WTC11 (cell line): ENCODE results near the gene TMEM140. TPM values are rescaled to one million over a fixed set of nuclear protein-coding genes. Genes with fewer than 3 reads are reported as not detected.
A peak's percentile ranks its signal among the peaks of the same experiment; 100 is the strongest.

ENCODE experiments used
- ATAC-seq: fragments of 200-7000 bp; cut with Tn5 transposase; 2 replicates; pipeline ENCODE4 v1.10.0; 2021; ENCODE audit warnings: mild to moderate bottlenecking, moderate library complexity
- Bru-seq: library from RNA; stranded (reverse); fragments of 400-500 nt; gene quantifications from one replicate; lab custom pipeline; 2021; lab: Mats Ljungman, UMichigan
- CTCF ChIA-PET: fragments of 300-600 bp; sonication (Branson Sonifier 250); formaldehyde crosslinking; loops from one replicate; lab custom pipeline; 2021; ENCODE audit warnings: antibody characterized with exemption; lab: Charles Lee
- POLR2A ChIA-PET: fragments of 350-600 bp; sonication (Branson Sonifier 250); formaldehyde crosslinking; loops from one replicate; lab custom pipeline; 2021; ENCODE audit warnings: antibody characterized with exemption; lab: Charles Lee
- DNase-seq: peaks from one replicate; pipeline ENCODE4 v3.0.0; 2021; ENCODE audit warnings: low spot score
- H3K27ac Mint-ChIP-seq: 2 replicates; pipeline ENCODE4 v1.8.0; 2021; ENCODE audit warnings: mixed read lengths
- H3K27me3 Mint-ChIP-seq: 2 replicates; pipeline ENCODE4 v1.8.0; 2021; ENCODE audit warnings: low read depth, mild to moderate bottlenecking, moderate library complexity, mixed read lengths
- H3K36me3 Mint-ChIP-seq: 2 replicates; pipeline ENCODE4 v1.8.0; 2021; ENCODE audit warnings: mixed read lengths
- H3K4me1 Mint-ChIP-seq: 2 replicates; pipeline ENCODE4 v1.8.0; 2022; ENCODE audit warnings: mixed read lengths
- H3K4me3 Mint-ChIP-seq: 2 replicates; pipeline ENCODE4 v1.8.0; 2021; ENCODE audit warnings: mild to moderate bottlenecking, moderate library complexity, mixed read lengths
- H3K9me3 Mint-ChIP-seq: 2 replicates; pipeline ENCODE4 v1.8.0; 2021; ENCODE audit warnings: mixed read lengths
- ETV6 ChIP-seq: sonication (generic); formaldehyde crosslinking; IDR thresholded peaks from 2 replicates; pipeline ENCODE4 v1.8.1; 2022; ENCODE audit warnings: mild to moderate bottlenecking, missing genetic modification reagents
- GABPB1 ChIP-seq: sonication (generic); formaldehyde crosslinking; IDR thresholded peaks from 2 replicates; pipeline ENCODE4 v1.8.1; 2023; ENCODE audit warnings: mild to moderate bottlenecking, missing genetic modification reagents
- IRF2 ChIP-seq: sonication (generic); formaldehyde crosslinking; IDR thresholded peaks from 2 replicates; pipeline ENCODE4 v1.8.0; 2022; ENCODE audit warnings: low read depth, missing genetic modification reagents, borderline replicate concordance
- KAT7 ChIP-seq: sonication (generic); formaldehyde crosslinking; IDR thresholded peaks from 2 replicates; pipeline ENCODE4 v1.8.1; 2023; ENCODE audit warnings: missing genetic modification reagents, mild to moderate bottlenecking, borderline replicate concordance
- NR3C1 ChIP-seq: sonication (generic); formaldehyde crosslinking; conservative IDR thresholded peaks from 2 replicates; pipeline ENCODE4 v1.8.1; 2023; ENCODE audit warnings: low read depth, mild to moderate bottlenecking, missing genetic modification reagents
- TCF7 ChIP-seq: sonication (generic); formaldehyde crosslinking; IDR thresholded peaks from 2 replicates; pipeline ENCODE4 v1.8.0; 2022; ENCODE audit warnings: mild to moderate bottlenecking, low read depth, missing genetic modification reagents, moderate library complexity
- TP53 ChIP-seq: sonication (generic); formaldehyde crosslinking; IDR thresholded peaks from 2 replicates; pipeline ENCODE4 v1.8.1; 2023; ENCODE audit warnings: mild to moderate bottlenecking, missing genetic modification reagents
- ZBTB21 ChIP-seq: sonication (generic); formaldehyde crosslinking; IDR thresholded peaks from 2 replicates; pipeline ENCODE4 v1.8.1; 2023; ENCODE audit warnings: mild to moderate bottlenecking, missing genetic modification reagents, borderline replicate concordance
- ZNF219 ChIP-seq: sonication (generic); formaldehyde crosslinking; IDR thresholded peaks from 2 replicates; pipeline ENCODE4 v1.8.0; 2023; ENCODE audit warnings: missing genetic modification reagents, mild to moderate bottlenecking, borderline replicate concordance
- ZNF232 ChIP-seq: sonication (generic); formaldehyde crosslinking; IDR thresholded peaks from 2 replicates; pipeline ENCODE4 v1.8.0; 2022; ENCODE audit warnings: mild to moderate bottlenecking, missing genetic modification reagents
- ZNF263 ChIP-seq: sonication (generic); formaldehyde crosslinking; IDR thresholded peaks from 2 replicates; pipeline ENCODE4 v1.8.1; 2022; ENCODE audit warnings: low read depth, mild to moderate bottlenecking, moderate library complexity, missing genetic modification reagents
- ZNF317 ChIP-seq: sonication (generic); formaldehyde crosslinking; IDR thresholded peaks from 2 replicates; pipeline ENCODE4 v1.8.1; 2023; ENCODE audit warnings: low read depth, mild to moderate bottlenecking, moderate library complexity, missing genetic modification reagents, borderline replicate concordance
- ZNF423 ChIP-seq: fragments of 250-450 bp; sonication (Bioruptor Pico); IDR thresholded peaks from 2 replicates; pipeline ENCODE4 v2.1.2; 2022; ENCODE audit warnings: mild to moderate bottlenecking, moderate library complexity
- long read RNA-seq, 3 experiments: library from RNA in 1 of 3; library from capped mRNA in 1 of 3; library from polyadenylated mRNA in 1 of 3; unstranded in 2 of 3; stranded (forward) in 1 of 3; transcript quantifications; one replicate each; pipeline ENCODE4 v2.0.0, GENCODE V29; 2021
- total RNA-seq: library from RNA; stranded (reverse); gene quantifications from 3 replicates; pipeline ENCODE4 v1.2.3, GENCODE V29; 2021
- TF ChIP-seq, protein P1 (sequence below): sonication (generic); formaldehyde crosslinking; IDR thresholded peaks from 2 replicates; pipeline ENCODE4 v1.8.0; 2023; ENCODE audit warnings: missing genetic modification reagents
- TF ChIP-seq, protein P2 (sequence below): fragments of 250-450 bp; sonication (Bioruptor Pico); IDR thresholded peaks from 2 replicates; pipeline ENCODE4 v1.9.0; 2021; ENCODE audit warnings: moderate library complexity, mild to moderate bottlenecking, inconsistent platforms, borderline replicate concordance
- TF ChIP-seq, protein P3 (sequence below): sonication (generic); formaldehyde crosslinking; IDR thresholded peaks from 2 replicates; pipeline ENCODE4 v1.8.0; 2022; ENCODE audit warnings: mild to moderate bottlenecking, missing genetic modification reagents
- TF ChIP-seq, protein P4 (sequence below): sonication (generic); formaldehyde crosslinking; IDR thresholded peaks from 2 replicates; pipeline ENCODE4 v1.8.1; 2022; ENCODE audit warnings: mild to moderate bottlenecking, moderate library complexity, missing genetic modification reagents
- TF ChIP-seq, protein P5 (sequence below): sonication (generic); formaldehyde crosslinking; IDR thresholded peaks from 2 replicates; pipeline ENCODE4 v1.8.0; 2023; ENCODE audit warnings: missing genetic modification reagents, mild to moderate bottlenecking, borderline replicate concordance

TMEM140 gene
- 0.11 to 0.14 TPM in 2 of 3 replicates, not detected in the other for total RNA-seq
- percentile 2 among the genes with signal in this experiment for Bru-seq, nascent RNA
- long read RNA-seq, experiment 1 = 0 reads
- long read RNA-seq, experiment 2 = 0 reads
- long read RNA-seq, experiment 3 = 0 reads

DNA sequence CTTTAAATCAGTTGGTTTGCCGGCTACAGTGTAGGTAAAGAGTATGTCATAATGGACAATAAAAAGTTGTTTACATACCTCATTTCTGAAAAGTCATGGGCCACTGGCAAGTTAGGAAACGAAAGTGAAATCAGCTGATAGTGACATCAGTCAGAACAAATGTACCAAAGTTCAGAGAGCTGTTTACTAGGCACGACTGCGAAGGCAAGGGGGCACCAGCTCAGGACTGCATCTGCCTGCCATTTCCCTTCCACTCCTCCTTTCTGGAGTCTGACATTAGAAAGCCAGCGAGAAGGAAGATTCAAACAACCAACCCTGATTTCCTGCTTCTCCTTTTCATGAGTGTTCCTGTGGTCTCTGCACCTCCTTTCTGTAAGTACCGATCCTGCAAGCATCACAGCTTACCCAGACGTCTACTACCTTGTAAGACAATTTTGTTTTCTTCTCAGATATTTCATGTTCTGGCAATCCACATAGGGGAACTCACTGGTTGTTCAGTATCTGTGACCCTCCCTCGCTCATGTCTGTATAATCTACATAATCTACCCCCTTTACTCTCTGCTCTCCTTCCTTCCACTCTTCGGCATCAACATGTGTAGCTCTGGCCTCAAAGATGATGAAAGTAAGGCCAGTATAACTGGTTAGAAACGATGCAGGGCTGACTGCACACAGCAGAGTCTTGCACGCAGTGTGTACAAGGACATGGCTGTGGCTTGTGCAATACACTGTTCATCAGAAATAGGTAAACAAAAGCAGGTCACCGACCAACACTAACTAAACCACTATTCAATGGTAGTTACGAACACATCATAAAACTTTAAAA is at the start of gene TMEM140:
Gene TMEM140, plus strand, starts transcription at position 174 of the 823 bp plus-strand sequence. CDS start 16,370 bp downstream, outside the sequence.
- peaks cover 5% of the 10 kb centered on the region for H3K9me3 Mint-ChIP-seq
- no peak within 1 kb of the TSS for H3K4me3 Mint-ChIP-seq
- peaks cover 13% of the 10 kb centered on the region for H3K4me1 Mint-ChIP-seq
- POLR2A ChIA-PET = no interaction called here
- CTCF ChIA-PET = interaction anchor here (1.3 to 1.6 kb wide), 2 partner anchors 13 to 22 kb away, joined by 3 to 5 read pairs; partner anchors contain the start of gene CYREN
- H3K27ac Mint-ChIP-seq = no peak within 1 kb of the TSS
- no peak for DNase-seq
- TF ChIP-seq GABPB1 (CRISPR knock-in tag) = peak; percentile 96
- no peak for TF ChIP-seq IRF2 (CRISPR knock-in tag)
- TF ChIP-seq, all 79 proteins: peak for 1
- Mint-ChIP-seq H3K27me3 (no peaks in the 10 kb centered on the region), H3K36me3 (no peaks in the 10 kb centered on the region)
- ATAC-seq = no peak

DNA sequence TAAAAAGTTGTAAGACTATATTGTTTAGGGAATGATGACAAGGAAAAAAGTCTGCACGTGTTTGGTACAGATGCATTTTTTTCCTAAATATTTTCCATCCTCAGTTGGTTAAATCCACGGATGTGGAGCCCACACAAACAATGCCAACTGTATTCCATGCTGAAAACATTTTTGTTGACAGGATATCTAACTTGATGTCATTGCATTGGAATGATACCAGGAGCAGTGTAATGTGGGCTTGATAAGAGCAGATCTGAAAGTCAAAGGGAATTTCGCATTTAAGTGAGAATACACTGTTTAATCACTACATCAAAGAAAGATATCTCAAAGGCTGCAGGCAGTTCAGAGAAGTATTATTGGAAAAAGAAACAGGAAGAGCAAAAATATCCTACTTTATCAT is 49.5 kb upstream of the TMEM140 start:
- H3K27ac Mint-ChIP-seq = no peak overlapping the region
- no peak for TF ChIP-seq TCF7 (CRISPR knock-in tag)
- TF ChIP-seq, protein P1, sequence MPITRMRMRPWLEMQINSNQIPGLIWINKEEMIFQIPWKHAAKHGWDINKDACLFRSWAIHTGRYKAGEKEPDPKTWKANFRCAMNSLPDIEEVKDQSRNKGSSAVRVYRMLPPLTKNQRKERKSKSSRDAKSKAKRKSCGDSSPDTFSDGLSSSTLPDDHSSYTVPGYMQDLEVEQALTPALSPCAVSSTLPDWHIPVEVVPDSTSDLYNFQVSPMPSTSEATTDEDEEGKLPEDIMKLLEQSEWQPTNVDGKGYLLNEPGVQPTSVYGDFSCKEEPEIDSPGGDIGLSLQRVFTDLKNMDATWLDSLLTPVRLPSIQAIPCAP (CRISPR knock-in tag) = no peak
- TF ChIP-seq, all 79 proteins: peak for 0
- CTCF ChIA-PET = no interaction called here

DNA sequence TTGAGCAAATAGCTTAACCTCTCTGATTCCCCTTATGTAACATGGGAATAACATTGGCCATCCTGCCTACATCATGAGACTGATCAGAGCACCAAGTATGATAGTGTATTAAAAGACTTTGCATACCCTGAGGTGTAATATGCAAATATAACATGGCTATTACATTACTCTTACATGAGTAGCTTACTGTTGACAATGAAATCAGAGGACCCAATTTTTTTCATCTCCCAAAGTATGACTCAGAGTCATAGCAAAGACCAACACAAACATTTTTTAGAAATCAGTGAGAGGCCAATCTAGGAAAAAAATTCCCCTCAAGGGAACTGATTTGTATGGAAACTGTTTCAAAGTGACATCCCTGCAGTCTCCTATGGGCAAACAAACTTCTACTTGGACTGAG is 47.0 kb upstream of the TMEM140 start:
- CTCF ChIA-PET = no interaction called here
- DNase-seq (no peak), ATAC-seq (no peak)
- peaks cover 4% of the 10 kb centered on the region; the same call in 1 of the 2 replicates for H3K4me1 Mint-ChIP-seq
- H3K9me3 Mint-ChIP-seq = peaks cover 19% of the 10 kb centered on the region
- H3K4me3 Mint-ChIP-seq = no peak overlapping the region
- no peaks in the 10 kb centered on the region; the same call in 1 of the 2 replicates for H3K27me3 Mint-ChIP-seq
- POLR2A ChIA-PET = no interaction called here
- no peak overlapping the region for H3K27ac Mint-ChIP-seq
- TF ChIP-seq KAT7 (no peak), ZNF423 (CRISPR knock-in tag) (no peak), ZBTB21 (CRISPR knock-in tag) (no peak), NR3C1 (CRISPR knock-in tag) (no peak), ETV6 (CRISPR knock-in tag) (no peak), ZNF232 (CRISPR knock-in tag) (no peak)
- TF ChIP-seq, protein P2, sequence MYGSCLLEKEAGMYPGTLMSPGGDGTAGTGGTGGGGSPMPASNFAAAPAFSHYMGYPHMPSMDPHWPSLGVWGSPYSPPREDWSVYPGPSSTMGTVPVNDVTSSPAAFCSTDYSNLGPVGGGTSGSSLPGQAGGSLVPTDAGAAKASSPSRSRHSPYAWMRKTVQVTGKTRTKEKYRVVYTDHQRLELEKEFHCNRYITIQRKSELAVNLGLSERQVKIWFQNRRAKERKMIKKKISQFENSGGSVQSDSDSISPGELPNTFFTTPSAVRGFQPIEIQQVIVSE (CRISPR knock-in tag) = no peak
- TF ChIP-seq, all 79 proteins: peak for 0
- no peaks in the 10 kb centered on the region for H3K36me3 Mint-ChIP-seq

More for the DNA sequence above, 49.5 kb upstream of the TMEM140 start:
- ATAC-seq (no peak), DNase-seq (no peak)
- no peak overlapping the region for H3K4me3 Mint-ChIP-seq
- H3K4me1 Mint-ChIP-seq = peaks cover 8% of the 10 kb centered on the region; the same call in 1 of the 2 replicates
- no peaks in the 10 kb centered on the region for H3K36me3 Mint-ChIP-seq
- H3K9me3 Mint-ChIP-seq = 0 out of 2 replicates have a peak, but pooled peaks cover 6% of the 10 kb centered on the region
- H3K27me3 Mint-ChIP-seq = no peaks in the 10 kb centered on the region; the same call in 1 of the 2 replicates
- POLR2A ChIA-PET = no interaction called here

DNA sequence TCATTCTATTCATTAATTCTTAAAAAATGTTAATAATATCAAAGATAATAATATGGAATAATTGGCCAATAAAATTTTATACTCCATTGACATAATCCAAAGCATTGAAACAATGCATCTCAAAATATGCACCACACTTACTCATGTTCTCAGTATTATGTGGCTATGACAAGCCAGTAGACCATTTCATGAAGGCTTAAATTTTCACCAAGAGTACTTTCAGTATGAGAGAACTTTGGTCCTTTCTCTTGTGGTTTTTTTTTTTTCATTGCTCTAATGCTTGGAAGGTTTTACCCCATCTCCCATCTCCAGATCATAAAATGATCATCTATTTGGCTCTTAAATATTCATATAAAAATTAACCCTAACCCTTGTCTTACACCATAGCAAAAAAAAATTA is 45.5 kb upstream of the TMEM140 start:
- Mint-ChIP-seq H3K4me1 (peaks cover 4% of the 10 kb centered on the region; the same call in 1 of the 2 replicates), H3K4me3 (no peak overlapping the region), H3K36me3 (no peaks in the 10 kb centered on the region), H3K27ac (no peak overlapping the region), H3K27me3 (no peaks in the 10 kb centered on the region), H3K9me3 (peaks cover 20% of the 10 kb centered on the region)
- CTCF ChIA-PET = no interaction called here
- ATAC-seq (no peak), DNase-seq (no peak)
- POLR2A ChIA-PET = no interaction called here
- TF ChIP-seq ZNF317 (CRISPR knock-in tag) (no peak), ZNF263 (CRISPR knock-in tag) (no peak), TP53 (no peak), ZNF219 (CRISPR knock-in tag) (no peak)
- TF ChIP-seq, protein P3, sequence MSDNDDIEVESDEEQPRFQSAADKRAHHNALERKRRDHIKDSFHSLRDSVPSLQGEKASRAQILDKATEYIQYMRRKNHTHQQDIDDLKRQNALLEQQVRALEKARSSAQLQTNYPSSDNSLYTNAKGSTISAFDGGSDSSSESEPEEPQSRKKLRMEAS (CRISPR knock-in tag) = no peak
- TF ChIP-seq, protein P4, sequence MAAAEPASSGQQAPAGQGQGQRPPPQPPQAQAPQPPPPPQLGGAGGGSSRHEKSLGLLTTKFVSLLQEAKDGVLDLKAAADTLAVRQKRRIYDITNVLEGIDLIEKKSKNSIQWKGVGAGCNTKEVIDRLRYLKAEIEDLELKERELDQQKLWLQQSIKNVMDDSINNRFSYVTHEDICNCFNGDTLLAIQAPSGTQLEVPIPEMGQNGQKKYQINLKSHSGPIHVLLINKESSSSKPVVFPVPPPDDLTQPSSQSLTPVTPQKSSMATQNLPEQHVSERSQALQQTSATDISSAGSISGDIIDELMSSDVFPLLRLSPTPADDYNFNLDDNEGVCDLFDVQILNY = no peak
- TF ChIP-seq, protein P5, sequence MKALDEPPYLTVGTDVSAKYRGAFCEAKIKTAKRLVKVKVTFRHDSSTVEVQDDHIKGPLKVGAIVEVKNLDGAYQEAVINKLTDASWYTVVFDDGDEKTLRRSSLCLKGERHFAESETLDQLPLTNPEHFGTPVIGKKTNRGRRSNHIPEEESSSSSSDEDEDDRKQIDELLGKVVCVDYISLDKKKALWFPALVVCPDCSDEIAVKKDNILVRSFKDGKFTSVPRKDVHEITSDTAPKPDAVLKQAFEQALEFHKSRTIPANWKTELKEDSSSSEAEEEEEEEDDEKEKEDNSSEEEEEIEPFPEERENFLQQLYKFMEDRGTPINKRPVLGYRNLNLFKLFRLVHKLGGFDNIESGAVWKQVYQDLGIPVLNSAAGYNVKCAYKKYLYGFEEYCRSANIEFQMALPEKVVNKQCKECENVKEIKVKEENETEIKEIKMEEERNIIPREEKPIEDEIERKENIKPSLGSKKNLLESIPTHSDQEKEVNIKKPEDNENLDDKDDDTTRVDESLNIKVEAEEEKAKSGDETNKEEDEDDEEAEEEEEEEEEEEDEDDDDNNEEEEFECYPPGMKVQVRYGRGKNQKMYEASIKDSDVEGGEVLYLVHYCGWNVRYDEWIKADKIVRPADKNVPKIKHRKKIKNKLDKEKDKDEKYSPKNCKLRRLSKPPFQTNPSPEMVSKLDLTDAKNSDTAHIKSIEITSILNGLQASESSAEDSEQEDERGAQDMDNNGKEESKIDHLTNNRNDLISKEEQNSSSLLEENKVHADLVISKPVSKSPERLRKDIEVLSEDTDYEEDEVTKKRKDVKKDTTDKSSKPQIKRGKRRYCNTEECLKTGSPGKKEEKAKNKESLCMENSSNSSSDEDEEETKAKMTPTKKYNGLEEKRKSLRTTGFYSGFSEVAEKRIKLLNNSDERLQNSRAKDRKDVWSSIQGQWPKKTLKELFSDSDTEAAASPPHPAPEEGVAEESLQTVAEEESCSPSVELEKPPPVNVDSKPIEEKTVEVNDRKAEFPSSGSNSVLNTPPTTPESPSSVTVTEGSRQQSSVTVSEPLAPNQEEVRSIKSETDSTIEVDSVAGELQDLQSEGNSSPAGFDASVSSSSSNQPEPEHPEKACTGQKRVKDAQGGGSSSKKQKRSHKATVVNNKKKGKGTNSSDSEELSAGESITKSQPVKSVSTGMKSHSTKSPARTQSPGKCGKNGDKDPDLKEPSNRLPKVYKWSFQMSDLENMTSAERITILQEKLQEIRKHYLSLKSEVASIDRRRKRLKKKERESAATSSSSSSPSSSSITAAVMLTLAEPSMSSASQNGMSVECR (CRISPR knock-in tag) = no peak
